ENCODE measurements around the gene MRPS25.

DNA sequence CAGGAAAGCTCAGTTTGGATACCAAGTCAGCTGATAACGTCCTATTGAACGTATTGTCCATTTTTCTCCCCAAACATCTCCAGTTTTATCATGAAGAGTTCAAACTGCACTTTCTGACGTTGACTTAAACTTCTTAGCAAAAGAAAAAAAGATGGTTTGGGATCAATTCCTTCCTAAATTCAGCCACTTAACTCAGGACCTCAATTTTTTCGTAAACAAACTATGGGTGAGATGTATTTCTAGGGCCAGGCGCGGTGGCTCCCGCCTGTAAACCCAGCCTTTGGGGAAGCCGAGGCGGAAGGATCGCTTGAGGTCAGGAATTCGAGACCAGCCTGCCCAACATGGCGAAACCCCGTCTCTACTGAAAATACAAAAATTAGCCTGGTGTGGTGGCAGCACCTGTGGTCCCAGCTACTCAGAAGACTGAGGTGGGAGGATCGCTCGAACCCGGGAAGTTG is 464 bp upstream of the MRPS25 start:
- TF ChIP-seq CTCF (IDR thresholded peaks at IDR 0.05; ENCODE audit: poor library complexity, severe bottlenecking) (no peak), SMC3 (conservative IDR thresholded peaks at IDR 0.05; ENCODE audit: poor library complexity) (no peak), POLR2AphosphoS5 (IDR thresholded peaks at IDR 0.05) (no peak), EZH2 (IDR thresholded peaks at IDR 0.05; ENCODE audit: borderline replicate concordance, insufficient read depth, low read length, poor library complexity, severe bottlenecking) (no peak)
